GM10248 (cell line): ENCODE measurements around the gene TBC1D22B.

Experiments used
- CTCF ChIA-PET: fragments of 300-600 bp; sonication (Branson Sonifier 250); formaldehyde crosslinking; extraction: SDS; loops from one replicate; lab custom pipeline; 2021; ENCODE audit warnings: antibody characterized with exemption; lab: Yijun Ruan, JAX
- POLR2A ChIA-PET: fragments of 350-650 bp; sonication (Branson Sonifier 250); formaldehyde crosslinking; extraction: SDS; loops from one replicate; lab custom pipeline; 2020; ENCODE audit warnings: antibody characterized with exemption; lab: Yijun Ruan, JAX
- DNase-seq: peaks from one replicate; pipeline ENCODE4 v3.0.0; 2012; ENCODE audit errors: extremely low spot score
- CTCF ChIP-seq: IDR thresholded peaks from 2 replicates; pipeline ENCODE4 v1.5.1; 2012; ENCODE audit warnings: mild to moderate bottlenecking, low read depth; ENCODE audit errors: extremely low read depth, missing control alignments, control extremely low read depth

The TBC1D22B gene

GRCh38 chr6:37353761-37354525 lies 96.4 kb downstream of the TBC1D22B start, which contains the start of gene RNF8:
Gene RNF8 (plus strand): TSS chr6:37353983. CDS start chr6:37354165, 182 bp downstream.
- ChIA-PET POLR2A (no interaction called here), CTCF (no interaction called here)

DNA sequence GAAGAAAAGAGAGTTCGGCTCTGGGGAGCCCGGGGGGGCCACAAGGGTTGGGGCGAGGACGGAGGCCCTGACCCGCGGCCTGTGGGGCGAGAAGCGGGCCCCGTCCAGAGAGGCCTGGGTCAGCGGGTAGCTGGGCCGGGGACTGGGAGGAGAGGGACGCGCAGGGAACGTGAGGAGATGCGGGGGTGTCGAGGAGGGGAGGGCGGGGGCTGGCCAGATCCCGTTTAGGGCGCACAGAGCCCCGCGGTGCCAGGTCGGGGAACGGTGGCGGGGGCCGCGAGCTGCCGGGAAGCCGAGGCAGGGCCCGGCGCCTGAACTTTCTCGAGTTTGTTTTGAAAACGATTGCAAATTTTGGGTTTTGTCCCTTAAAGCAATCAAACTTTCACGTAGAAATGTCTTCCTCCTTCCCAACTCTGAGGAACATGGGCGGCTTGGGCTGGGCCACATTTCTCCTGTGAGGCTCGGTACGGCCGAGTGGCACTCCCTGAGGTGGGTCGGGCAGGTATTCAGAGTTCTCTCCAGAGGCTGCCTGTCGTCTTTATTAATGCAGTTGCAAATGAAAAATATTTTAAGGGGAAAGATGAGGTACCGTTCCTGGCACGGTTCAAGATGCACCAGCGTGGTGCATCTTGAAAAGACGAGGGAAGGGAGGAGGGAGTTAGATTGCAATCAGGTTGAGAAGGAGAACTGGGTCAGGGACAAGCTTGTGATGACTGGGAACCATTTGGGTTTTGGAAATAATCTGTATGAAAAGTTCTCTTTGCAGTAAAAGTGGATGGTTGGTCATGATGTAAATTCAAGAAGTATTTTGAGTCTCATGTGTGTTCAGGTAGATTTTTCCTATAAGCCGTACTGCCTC lies 97.2 kb downstream of the TBC1D22B start:
- no peak for TF ChIP-seq CTCF
- peak; percentile 48 for DNase-seq
- ChIA-PET CTCF (no interaction called here), POLR2A (no interaction called here)

More at GRCh38 chr6:37353761-37354525, 96.4 kb downstream of the TBC1D22B start, which contains the start of gene RNF8:
- DNase-seq: peak; percentile 99
- no peak for TF ChIP-seq CTCF

DNA sequence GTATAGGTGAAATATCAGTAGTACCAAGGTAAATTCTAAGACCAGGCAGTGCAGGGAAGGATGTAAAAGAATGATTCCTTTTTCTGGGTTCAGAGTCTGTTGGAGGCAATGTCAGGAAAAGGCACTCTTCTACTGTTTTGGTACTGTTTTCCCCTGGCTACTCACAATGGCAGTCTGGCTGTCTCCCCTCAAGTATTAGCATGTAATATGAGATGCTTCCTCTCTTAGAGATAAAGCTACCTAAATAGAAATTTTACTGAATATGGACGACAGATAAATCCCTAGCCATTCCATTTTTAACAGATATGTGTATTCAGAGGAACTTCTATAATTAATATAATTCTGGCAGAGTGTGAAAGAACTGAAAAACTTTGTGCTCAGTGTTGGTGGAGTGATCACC lies 99.7 kb downstream of the TBC1D22B start:
- CTCF ChIA-PET: interaction anchor here (1.1 to 1.7 kb wide), 3 partner anchors 9 to 43 kb away, joined by 3 to 9 read pairs (median 4); no protein-coding TSS in a partner anchor
- POLR2A ChIA-PET: no interaction called here
- DNase-seq: no peak
- no peak for TF ChIP-seq CTCF

DNA sequence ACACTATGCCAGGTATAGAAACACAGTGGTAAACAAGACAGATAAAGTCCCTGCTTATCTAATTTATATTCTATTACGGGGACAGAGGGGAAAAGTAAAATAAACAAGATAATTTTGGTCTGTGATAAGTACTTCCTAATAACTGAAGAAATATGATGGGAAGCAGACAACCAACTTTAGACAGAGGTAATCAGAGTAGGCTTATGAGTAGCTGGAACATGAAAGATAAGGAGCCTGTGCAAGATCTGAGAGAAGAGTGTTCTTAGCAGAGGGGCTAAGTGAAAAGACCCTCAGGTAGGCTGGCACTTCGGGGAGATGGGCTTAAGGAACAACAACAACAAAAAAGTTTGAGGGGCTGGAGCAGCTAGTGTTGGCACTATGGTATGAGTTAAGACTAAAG lies 100.3 kb downstream of the TBC1D22B start:
- no peak for DNase-seq
- POLR2A ChIA-PET: no interaction called here
- CTCF ChIA-PET: interaction anchor here (1.3 kb wide), 1 partner anchor 32 kb away, joined by 4 read pairs; no protein-coding TSS in a partner anchor
- TF ChIP-seq CTCF: no peak

DNA sequence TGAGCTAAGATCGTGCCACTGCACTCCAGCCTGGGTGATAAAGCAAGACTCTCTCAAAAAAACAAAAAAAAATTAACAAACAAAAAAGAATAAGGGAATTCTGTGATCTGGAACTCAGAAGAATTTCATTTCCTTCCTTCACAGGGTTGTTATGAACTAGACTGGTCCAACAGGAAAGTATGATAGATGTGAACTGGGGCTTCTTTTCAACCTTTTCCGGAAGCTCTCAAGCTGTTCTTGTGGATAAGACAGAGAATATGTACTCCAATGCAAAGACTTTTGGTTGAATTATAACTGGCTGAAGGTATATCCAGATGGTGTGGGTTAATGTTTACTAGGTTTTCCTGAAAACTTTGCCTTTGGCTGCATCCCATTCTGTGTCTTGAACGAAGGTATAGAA lies 101.5 kb downstream of the TBC1D22B start:
- ChIA-PET POLR2A (no interaction called here), CTCF (no interaction called here)
- TF ChIP-seq CTCF: no peak
- no peak for DNase-seq

DNA sequence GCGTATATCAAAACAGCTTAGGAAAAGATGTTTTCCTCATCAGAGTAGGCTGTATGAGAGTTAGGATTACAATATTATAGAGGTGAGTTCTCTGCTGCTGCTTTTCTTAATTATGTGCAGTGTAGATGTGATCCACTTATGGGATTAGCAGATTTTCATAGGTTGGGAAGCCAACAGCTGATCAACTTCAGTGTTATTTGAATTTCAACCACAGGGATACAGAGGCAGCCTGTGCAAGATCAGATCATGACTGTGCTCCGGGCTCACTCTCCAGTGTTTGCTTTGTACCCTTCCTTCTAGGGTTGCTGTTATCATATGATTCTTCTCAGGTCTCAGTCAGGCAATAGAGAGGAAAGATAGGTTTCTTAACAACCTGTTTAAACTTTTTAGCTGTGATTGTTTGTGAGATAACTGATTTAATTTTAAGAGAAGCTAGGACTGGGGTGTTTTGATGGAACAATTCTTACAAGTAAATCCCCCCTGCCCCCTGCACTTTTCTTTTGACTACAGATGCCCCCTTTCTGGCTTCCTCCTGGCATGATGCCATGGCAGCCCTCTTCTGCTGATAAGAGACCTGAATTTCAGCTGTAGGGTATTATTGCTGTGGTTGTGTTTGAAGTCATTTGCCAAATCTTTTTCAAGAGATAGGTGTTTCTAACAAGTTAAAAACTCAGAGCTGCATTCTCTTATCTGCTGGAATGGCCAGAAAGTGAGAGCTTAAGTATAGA lies 104.7 kb downstream of the TBC1D22B start:
- no peak for TF ChIP-seq CTCF
- CTCF ChIA-PET: interaction anchor here (0.7 to 2.1 kb wide), 7 partner anchors 10 to 203 kb away, joined by 3 to 6 read pairs (median 4); no protein-coding TSS in a partner anchor
- POLR2A ChIA-PET: no interaction called here
- DNase-seq: no peak
